H1 (cell line): Measurements from ENCODE around the gene STXBP5L. TPM values are rescaled to one million over a fixed set of nuclear protein-coding genes. Genes with fewer than 3 reads are reported as not detected.

Experiments
- CTCF ChIA-PET: fragments of 300-600 bp; sonication (Branson Sonifier 250); formaldehyde crosslinking; loops from one replicate; lab custom pipeline; 2021; ENCODE audit not compliant: partially characterized antibody; lab: Charles Lee
- POLR2A ChIA-PET: fragments of 300-600 bp; sonication (Branson Sonifier 250); formaldehyde crosslinking; loops from one replicate; lab custom pipeline; 2021; ENCODE audit warnings: inconsistent platforms; ENCODE audit not compliant: partially characterized antibody; lab: Charles Lee
- DNase-seq, 2 experiments: peaks; one replicate each; pipeline versions ENCODE4 v3.0.0 to v3.0.0-alpha.2; 2010 to 2022; ENCODE audit warnings: low spot score in 2 of 2, low read depth in 1 of 2, mixed read lengths in 1 of 2
- FAIRE-seq: peaks from 2 replicates; lab custom pipeline; 2011; peaks lifted over from hg19 to GRCh38; lab: Jason Lieb, UNC
- H2AFZ ChIP-seq: 2 replicates; pipeline ENCODE4 v1.8.1; 2012; ENCODE audit warnings: low read length, inconsistent platforms
- H2AK5ac ChIP-seq: 2 replicates; pipeline ENCODE4 v1.6.1; 2013; ENCODE audit warnings: low read depth, low read length
- H2BK120ac ChIP-seq: replicated peaks from 2 replicates; pipeline ENCODE3; 2013; ENCODE audit warnings: low read depth, low read length, inconsistent platforms
- H2BK12ac ChIP-seq: 2 replicates; pipeline ENCODE4 v1.6.1; 2013; ENCODE audit warnings: low read depth, low read length
- H2BK15ac ChIP-seq: 2 replicates; pipeline ENCODE4 v1.6.1; 2013; ENCODE audit warnings: low read length
- H2BK20ac ChIP-seq: 2 replicates; pipeline ENCODE4 v1.6.1; 2013; ENCODE audit warnings: low read length
- H2BK5ac ChIP-seq: 2 replicates; pipeline ENCODE4 v1.6.1; 2013; ENCODE audit warnings: low read depth, low read length
- H3K14ac ChIP-seq: 2 replicates; pipeline ENCODE4 v1.6.1; 2013; ENCODE audit warnings: inconsistent platforms; ENCODE audit not compliant: insufficient read length
- H3K18ac ChIP-seq: 2 replicates; pipeline ENCODE4 v1.6.1; 2013; ENCODE audit warnings: low read length; ENCODE audit errors: extremely low read depth
- H3K23ac ChIP-seq: 2 replicates; pipeline ENCODE4 v1.6.1; 2013; ENCODE audit warnings: inconsistent platforms; ENCODE audit not compliant: insufficient read length
- H3K23me2 ChIP-seq: 2 replicates; pipeline ENCODE4 v1.6.1; 2013; ENCODE audit warnings: low read depth, low read length
- H3K27ac ChIP-seq: 2 replicates; pipeline ENCODE4 v1.6.1; 2011; ENCODE audit warnings: low read depth, low read length, inconsistent platforms
- H3K27me3 ChIP-seq, 4 experiments: replicated peaks in 1 of 4; 1 replicate in 1 of 4; 2 replicates in 3 of 4; pipeline versions ENCODE4 v1.6.1 to v1.8.1; 2011 to 2013; ENCODE audit warnings: low read length in 3 of 4, mild to moderate bottlenecking in 3 of 4, inconsistent platforms in 2 of 4, mixed read lengths in 2 of 4, moderate library complexity in 1 of 4; ENCODE audit not compliant: control insufficient read depth in 3 of 4, insufficient read depth in 3 of 4; ENCODE audit errors: extremely low read depth in 1 of 4
- H3K36me3 ChIP-seq, 4 experiments: 2 replicates each; pipeline versions ENCODE4 v1.6.1 to v1.8.1; 2011 to 2013; ENCODE audit warnings: mild to moderate bottlenecking in 4 of 4, low read length in 3 of 4, moderate library complexity in 2 of 4, control low read depth in 1 of 4, inconsistent platforms in 1 of 4; ENCODE audit not compliant: insufficient read depth in 4 of 4, control insufficient read depth in 2 of 4
- H3K4ac ChIP-seq: replicated peaks from 2 replicates; pipeline ENCODE3; 2013; ENCODE audit warnings: low read length, low read depth, mixed read lengths, inconsistent platforms; ENCODE audit not compliant: insufficient read length
- H3K4me1 ChIP-seq, 4 experiments: replicated peaks in 1 of 4; 1 replicate in 1 of 4; 2 replicates in 3 of 4; pipeline versions ENCODE4 v1.6.1 to v1.8.1; 2011 to 2013; ENCODE audit warnings: low read length in 3 of 4, inconsistent platforms in 2 of 4, mixed read lengths in 1 of 4; ENCODE audit not compliant: insufficient read depth in 4 of 4, control insufficient read depth in 3 of 4
- H3K4me2 ChIP-seq, 2 experiments: 2 replicates each; pipeline versions ENCODE4 v1.6.1 to v1.8.1; 2011 to 2013; ENCODE audit warnings: low read depth in 2 of 2, low read length in 2 of 2, control low read depth in 1 of 2, inconsistent platforms in 1 of 2, mild to moderate bottlenecking in 1 of 2; ENCODE audit not compliant: insufficient read depth in 1 of 2
- H3K4me3 ChIP-seq, 4 experiments: fragments of 200-600, 300-600 bp in 1 of 4; sonication (generic), shearing (Covaris generic), sonication (Bioruptor Twin) in 1 of 4; 2 replicates each; pipeline versions ENCODE4 v1.5.1 to v1.8.1; 2011 to 2016; ENCODE audit warnings: low read length in 4 of 4, low read depth in 3 of 4, control low read depth in 2 of 4, inconsistent platforms in 2 of 4, mild to moderate bottlenecking in 2 of 4, mixed read lengths in 1 of 4, moderate library complexity in 1 of 4; ENCODE audit not compliant: insufficient read depth in 2 of 4; ENCODE audit errors: extremely low read depth in 1 of 4
- H3K56ac ChIP-seq: replicated peaks from 2 replicates; pipeline ENCODE3; 2013; ENCODE audit warnings: low read depth, mild to moderate bottlenecking, mixed read lengths, low read length, inconsistent platforms; ENCODE audit not compliant: insufficient read length
- H3K79me1 ChIP-seq: 2 replicates; pipeline ENCODE4 v1.6.1; 2013; ENCODE audit warnings: low read depth, low read length, control low read depth
- H3K79me2 ChIP-seq, 2 experiments: 2 replicates each; pipeline versions ENCODE4 v1.6.1 to v1.8.1; 2012 to 2013; ENCODE audit warnings: low read length in 2 of 2, mild to moderate bottlenecking in 2 of 2, inconsistent platforms in 1 of 2; ENCODE audit not compliant: insufficient read depth in 2 of 2, control insufficient read depth in 1 of 2
- H3K9ac ChIP-seq, 4 experiments: replicated peaks in 1 of 4; 1 replicate in 1 of 4; 2 replicates in 3 of 4; pipeline versions ENCODE4 v1.6.1 to v1.8.1; 2011 to 2013; ENCODE audit warnings: low read depth in 3 of 4, low read length in 3 of 4, control low read depth in 2 of 4, mild to moderate bottlenecking in 2 of 4, moderate library complexity in 2 of 4, inconsistent platforms in 1 of 4; ENCODE audit errors: extremely low read depth in 1 of 4
- H3K9me3 ChIP-seq, 2 experiments: 2 replicates each; pipeline versions ENCODE4 v1.6.1 to v1.8.1; 2012 to 2013; ENCODE audit warnings: mild to moderate bottlenecking in 2 of 2, moderate library complexity in 2 of 2, control low read depth in 1 of 2, inconsistent platforms in 1 of 2, low read depth in 1 of 2, low read length in 1 of 2, mixed read lengths in 1 of 2; ENCODE audit not compliant: insufficient read depth in 2 of 2
- H4K20me1 ChIP-seq, 2 experiments: replicated peaks in 1 of 2; 2 replicates each; pipeline versions ENCODE3 to v1.8.1; 2011 to 2013; ENCODE audit warnings: inconsistent platforms in 2 of 2, low read length in 2 of 2, mild to moderate bottlenecking in 1 of 2; ENCODE audit not compliant: insufficient read depth in 2 of 2, control insufficient read depth in 1 of 2
- H4K5ac ChIP-seq: 2 replicates; pipeline ENCODE4 v1.6.1; 2013; ENCODE audit warnings: low read length, low read depth, mixed read lengths, inconsistent platforms; ENCODE audit not compliant: insufficient read length
- H4K8ac ChIP-seq: 2 replicates; pipeline ENCODE4 v1.8.0; 2013; ENCODE audit warnings: mild to moderate bottlenecking, moderate library complexity, low read length, inconsistent platforms; ENCODE audit not compliant: insufficient read depth; ENCODE audit errors: extremely low read depth
- H4K91ac ChIP-seq: replicated peaks from 2 replicates; pipeline ENCODE3; 2013; ENCODE audit warnings: low read length, mixed read lengths, inconsistent platforms; ENCODE audit not compliant: insufficient read length
- JUND ChIP-seq: IDR thresholded peaks from 2 replicates; pipeline ENCODE4 v1.6.1; 2011; ENCODE audit warnings: mild to moderate bottlenecking, improper control_type of control experiment, low read length
- SRF ChIP-seq: IDR thresholded peaks from 2 replicates; pipeline ENCODE4 v1.6.1; 2011; ENCODE audit warnings: mild to moderate bottlenecking, low read depth, low read length, moderate library complexity
- WGBS, 2 experiments: shearing (Covaris generic) in 1 of 2; methylation state at CpG; one replicate each; pipeline versions ENCODE4 v1.1.6 to v1.1.7; 2013 to 2015; ENCODE audit warnings: low lambda C conversion rate in 2 of 2, mixed read lengths in 2 of 2, inconsistent platforms in 1 of 2, low coverage in 1 of 2, missing lambda C conversion rate in 1 of 2; ENCODE audit not compliant: insufficient replicate concordance in 2 of 2, insufficient coverage in 1 of 2, insufficient read length in 1 of 2; ENCODE audit errors: extremely low coverage in 1 of 2, missing lambda C conversion rate in 1 of 2; 5-methylcytosine and 5-hydroxymethylcytosine counted together
- polyA plus RNA-seq, 7 experiments: library from polyadenylated mRNA; depleted of rRNA in 3 of 7; stranded (reverse) in 5 of 7; unstranded in 2 of 7; fragments of >200 nt in 5 of 7; fragments of 200-250 nt in 2 of 7; gene quantifications; 1 replicate in 5 of 7; 2 replicates in 1 of 7; 4 replicates in 1 of 7; pipeline versions ENCODE4 v1.2.1 to v1.2.3, GENCODE V29; 2011 to 2013; ENCODE audit warnings: missing spikeins in 2 of 7, mixed read lengths in 2 of 7
- total RNA-seq: library from RNA; stranded (reverse); fragmentation: NEBNext Ultra II Directional; extraction: Animal tissue kit (Norgen Biotek cat#: 25700); gene quantifications from 2 replicates; pipeline ENCODE4 v1.2.1, GENCODE V29; 2021

Gene STXBP5L
- total and polyA plus RNA-seq, 2 of the 8 experiments (the other 6 are each of a cell fraction or from before 2014, with no cell fraction given): 2.0 to 6.0 TPM

GRCh38 chr3:120875507-120875906 is 32.5 kb upstream of the STXBP5L start:
- CTCF ChIA-PET: no interaction called here
- H3K9me3 ChIP-seq: no peaks in the 10 kb centered on the region
- H2BK20ac ChIP-seq: no peak overlapping the region
- no peak overlapping the region for H2BK120ac ChIP-seq
- H4K5ac ChIP-seq: no peak overlapping the region
- FAIRE-seq: no peak
- H3K14ac ChIP-seq: no peak overlapping the region
- no peak overlapping the region for H2BK15ac ChIP-seq
- H3K23me2 ChIP-seq: no peaks in the 10 kb centered on the region
- no peak overlapping the region for H2BK5ac ChIP-seq
- H3K4me3 ChIP-seq: no peak overlapping the region
- no peaks in the 10 kb centered on the region for H3K27me3 ChIP-seq
- H3K18ac ChIP-seq: no peak overlapping the region
- no peak overlapping the region for H2AFZ ChIP-seq
- no peak overlapping the region for H4K8ac ChIP-seq
- DNase-seq: no peak
- no peaks in the 10 kb centered on the region for H3K79me2 ChIP-seq
- TF ChIP-seq SRF (peak; percentile 91), JUND (no peak)
- H3K36me3 ChIP-seq: no peaks in the 10 kb centered on the region
- H4K91ac ChIP-seq: no peak overlapping the region
- no peaks in the 10 kb centered on the region for H3K79me1 ChIP-seq
- H2BK12ac ChIP-seq: no peak overlapping the region
- no peak overlapping the region for H3K23ac ChIP-seq
- POLR2A ChIA-PET: no interaction called here
- H3K4ac ChIP-seq: no peak overlapping the region
- H3K9ac ChIP-seq: no peak overlapping the region
- no peak overlapping the region for H2AK5ac ChIP-seq
- 79% methylated on average over 1 of the region's 1 CpG; no CpG with 5 or more reads in 1 of the 2 experiments for WGBS, 2 experiments
- no peak overlapping the region for H3K56ac ChIP-seq
- no peak overlapping the region for H3K27ac ChIP-seq
- H3K4me2 ChIP-seq: no peak overlapping the region
- no peaks in the 10 kb centered on the region for H4K20me1 ChIP-seq
- H3K4me1 ChIP-seq: peaks cover 0 to 9% (median 3%) of the 10 kb centered on the region in 4 experiments; a peak in 3 of 7 replicates
